Glomerular endothelial cell (primary cell): Measurements from ENCODE around the gene CANT1. TPM values are rescaled to one million over a fixed set of nuclear protein-coding genes. Genes with fewer than 3 reads are reported as not detected.

Experiments used
- total RNA-seq: library from RNA; depleted of rRNA; stranded (reverse); fragments of >200 nt; gene quantifications from 2 replicates; pipeline ENCODE4 v1.2.3, GENCODE V29; 2015

CANT1 gene
- total RNA-seq, 1 donor from 2014 or later: 62.4 TPM

Other genes starting within 250 kb of the CANT1 start
- gene CYTH1, start 227.5 kb downstream of the CANT1 start, total RNA-seq: 45.6 and 61.6 TPM in 2 replicates
- 34.3 and 41.2 TPM in 2 replicates for gene USP36, start 168.9 kb downstream of the CANT1 start, total RNA-seq
- 1.0 and 3.7 TPM in 2 replicates for gene CEP295NL, start 106.6 kb downstream of the CANT1 start, total RNA-seq
- 278 and 322 TPM in 2 replicates for gene TIMP2, start 84.4 kb downstream of the CANT1 start, total RNA-seq
- gene LGALS3BP, start 29.8 kb downstream of the CANT1 start, total RNA-seq: 107 and 129 TPM in 2 replicates
- gene C1QTNF1, start 14.4 kb upstream of the CANT1 start, total RNA-seq: 5.5 and 7.3 TPM in 2 replicates
- 10.8 and 19.8 TPM in 2 replicates for gene ENGASE, start 65.1 kb upstream of the CANT1 start, total RNA-seq